Measurements from ENCODE around the gene SERPINB1.

DNA sequence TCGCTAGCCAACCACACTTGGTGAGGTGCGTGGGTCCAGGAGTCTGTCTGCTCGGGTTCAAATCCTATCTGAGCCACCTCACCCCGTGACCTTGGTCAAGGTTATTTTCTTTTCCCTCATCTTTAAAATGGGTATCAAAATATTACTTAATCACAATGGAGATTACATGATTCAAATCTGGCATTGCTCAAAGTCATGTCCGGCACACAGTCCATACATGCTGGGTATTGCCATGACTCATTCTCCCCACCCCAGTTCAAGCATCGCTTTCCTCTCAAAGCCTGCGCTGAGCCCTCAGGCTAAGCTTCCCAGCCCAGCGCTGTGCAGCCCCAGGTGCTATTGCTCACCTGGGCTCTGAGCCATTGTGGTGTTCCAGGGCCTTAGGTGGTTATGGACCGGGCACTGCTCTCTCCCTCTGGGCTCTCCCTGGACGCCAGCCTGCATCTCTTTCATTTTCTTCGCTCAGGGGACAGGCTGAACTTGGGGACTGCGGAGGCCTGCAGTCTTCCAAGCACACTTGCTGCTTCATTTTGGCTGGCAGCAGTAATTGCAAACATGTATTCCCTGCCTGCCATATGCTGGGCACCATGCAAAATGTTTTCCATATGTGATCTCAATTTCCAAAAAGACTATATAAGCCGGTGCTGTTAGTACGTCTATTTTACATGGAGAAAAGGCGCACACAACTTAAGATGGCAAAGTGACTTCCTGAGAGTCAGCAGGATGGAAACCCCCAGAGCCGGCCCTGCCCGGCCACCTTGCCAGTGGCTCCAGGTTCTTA is 49.1 kb downstream of the SERPINB1 start:
- TF ChIP-seq, protein P1, sequence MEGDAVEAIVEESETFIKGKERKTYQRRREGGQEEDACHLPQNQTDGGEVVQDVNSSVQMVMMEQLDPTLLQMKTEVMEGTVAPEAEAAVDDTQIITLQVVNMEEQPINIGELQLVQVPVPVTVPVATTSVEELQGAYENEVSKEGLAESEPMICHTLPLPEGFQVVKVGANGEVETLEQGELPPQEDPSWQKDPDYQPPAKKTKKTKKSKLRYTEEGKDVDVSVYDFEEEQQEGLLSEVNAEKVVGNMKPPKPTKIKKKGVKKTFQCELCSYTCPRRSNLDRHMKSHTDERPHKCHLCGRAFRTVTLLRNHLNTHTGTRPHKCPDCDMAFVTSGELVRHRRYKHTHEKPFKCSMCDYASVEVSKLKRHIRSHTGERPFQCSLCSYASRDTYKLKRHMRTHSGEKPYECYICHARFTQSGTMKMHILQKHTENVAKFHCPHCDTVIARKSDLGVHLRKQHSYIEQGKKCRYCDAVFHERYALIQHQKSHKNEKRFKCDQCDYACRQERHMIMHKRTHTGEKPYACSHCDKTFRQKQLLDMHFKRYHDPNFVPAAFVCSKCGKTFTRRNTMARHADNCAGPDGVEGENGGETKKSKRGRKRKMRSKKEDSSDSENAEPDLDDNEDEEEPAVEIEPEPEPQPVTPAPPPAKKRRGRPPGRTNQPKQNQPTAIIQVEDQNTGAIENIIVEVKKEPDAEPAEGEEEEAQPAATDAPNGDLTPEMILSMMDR (conservative IDR thresholded peaks at IDR 0.05; ENCODE audit: low read depth in 2 of 2), result no peak
- TF ChIP-seq POLR2AphosphoS5 (IDR thresholded peaks at IDR 0.05; ENCODE audit: low read depth), result no peak
- TF ChIP-seq JUNB (IDR thresholded peaks at IDR 0.05; ENCODE audit: unreplicated experiment), result no peak
- no peak for TF ChIP-seq EZH2 (IDR thresholded peaks at IDR 0.05; ENCODE audit: low read depth, unreplicated experiment)
- TF ChIP-seq CREB1 (CRISPR knock-in tag; IDR thresholded peaks at IDR 0.05; ENCODE audit: low read depth), result no peak
- TF ChIP-seq, protein P2, sequence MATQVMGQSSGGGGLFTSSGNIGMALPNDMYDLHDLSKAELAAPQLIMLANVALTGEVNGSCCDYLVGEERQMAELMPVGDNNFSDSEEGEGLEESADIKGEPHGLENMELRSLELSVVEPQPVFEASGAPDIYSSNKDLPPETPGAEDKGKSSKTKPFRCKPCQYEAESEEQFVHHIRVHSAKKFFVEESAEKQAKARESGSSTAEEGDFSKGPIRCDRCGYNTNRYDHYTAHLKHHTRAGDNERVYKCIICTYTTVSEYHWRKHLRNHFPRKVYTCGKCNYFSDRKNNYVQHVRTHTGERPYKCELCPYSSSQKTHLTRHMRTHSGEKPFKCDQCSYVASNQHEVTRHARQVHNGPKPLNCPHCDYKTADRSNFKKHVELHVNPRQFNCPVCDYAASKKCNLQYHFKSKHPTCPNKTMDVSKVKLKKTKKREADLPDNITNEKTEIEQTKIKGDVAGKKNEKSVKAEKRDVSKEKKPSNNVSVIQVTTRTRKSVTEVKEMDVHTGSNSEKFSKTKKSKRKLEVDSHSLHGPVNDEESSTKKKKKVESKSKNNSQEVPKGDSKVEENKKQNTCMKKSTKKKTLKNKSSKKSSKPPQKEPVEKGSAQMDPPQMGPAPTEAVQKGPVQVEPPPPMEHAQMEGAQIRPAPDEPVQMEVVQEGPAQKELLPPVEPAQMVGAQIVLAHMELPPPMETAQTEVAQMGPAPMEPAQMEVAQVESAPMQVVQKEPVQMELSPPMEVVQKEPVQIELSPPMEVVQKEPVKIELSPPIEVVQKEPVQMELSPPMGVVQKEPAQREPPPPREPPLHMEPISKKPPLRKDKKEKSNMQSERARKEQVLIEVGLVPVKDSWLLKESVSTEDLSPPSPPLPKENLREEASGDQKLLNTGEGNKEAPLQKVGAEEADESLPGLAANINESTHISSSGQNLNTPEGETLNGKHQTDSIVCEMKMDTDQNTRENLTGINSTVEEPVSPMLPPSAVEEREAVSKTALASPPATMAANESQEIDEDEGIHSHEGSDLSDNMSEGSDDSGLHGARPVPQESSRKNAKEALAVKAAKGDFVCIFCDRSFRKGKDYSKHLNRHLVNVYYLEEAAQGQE (IDR thresholded peaks at IDR 0.05; ENCODE audit: unreplicated experiment), result no peak
- TF ChIP-seq EZH2phosphoT487 (IDR thresholded peaks at IDR 0.05; ENCODE audit: unreplicated experiment), result no peak

All from GM23338 (cell line).